ENCODE measurements around the gene IFNAR1.
A peak's percentile ranks its signal among the peaks of the same experiment; 100 is the strongest.
"Not testable (repeated sequence)": the region's sequence is repeated elsewhere in the genome, so short reads cannot be mapped to it uniquely, and the experiment has no call there.

The IFNAR1 gene

DNA sequence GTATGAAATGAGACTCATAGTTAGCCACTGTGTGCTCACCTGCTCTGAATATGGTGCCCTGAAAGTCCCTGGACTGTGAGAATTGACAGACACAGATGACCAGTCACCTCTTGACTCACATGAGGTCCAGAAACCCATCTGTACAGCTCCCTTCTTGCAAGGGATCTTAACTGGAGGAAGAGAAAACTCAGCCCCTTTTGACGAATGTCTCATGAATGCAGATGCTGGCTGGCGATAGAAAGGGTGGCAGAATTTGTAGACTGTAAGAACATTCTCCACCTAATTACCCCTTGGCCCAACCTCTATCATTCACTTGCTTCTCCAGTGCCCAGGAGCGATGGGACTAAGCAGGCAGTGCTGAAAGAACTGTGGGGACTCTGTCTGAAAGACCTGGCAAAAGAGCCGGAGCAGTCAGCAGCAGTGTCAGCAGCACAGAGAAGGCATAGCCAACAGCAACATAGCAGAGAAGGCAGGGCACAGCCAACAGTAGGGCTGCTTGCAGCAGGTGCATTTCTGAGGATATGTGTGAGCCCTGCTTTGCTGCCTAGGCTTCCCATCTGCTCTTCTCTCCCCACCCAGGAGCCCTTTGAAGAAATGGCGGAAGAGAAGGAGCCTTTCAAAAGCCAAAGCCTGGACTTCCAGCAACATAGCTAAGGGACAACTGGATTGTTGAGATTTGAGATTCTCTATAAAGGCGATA, 52.6 kb downstream of the IFNAR1 start:
- no peak for DNase-seq (ENCODE audit: low spot score)

DNA sequence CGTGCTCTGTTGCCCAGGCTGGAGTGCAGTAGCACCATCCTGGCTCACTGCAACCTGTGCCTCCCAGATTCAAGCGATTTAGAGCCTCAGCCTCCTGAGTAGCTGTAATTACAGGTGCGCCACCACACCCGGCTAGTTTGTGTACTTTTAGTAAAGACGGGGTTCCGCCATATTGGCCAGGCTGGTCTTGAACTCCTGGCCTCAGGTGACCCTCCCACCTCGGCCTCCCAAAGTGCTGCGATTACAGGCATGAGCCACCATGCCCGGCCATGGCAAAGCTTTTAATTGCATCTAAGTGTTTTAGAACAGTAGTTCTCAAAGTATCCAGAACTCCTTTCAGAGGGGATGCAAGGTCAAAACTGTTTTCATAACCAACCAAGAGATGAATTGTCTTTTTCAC, 53.3 kb downstream of the IFNAR1 start:
- no peak for DNase-seq (ENCODE audit: low spot score)

DNA sequence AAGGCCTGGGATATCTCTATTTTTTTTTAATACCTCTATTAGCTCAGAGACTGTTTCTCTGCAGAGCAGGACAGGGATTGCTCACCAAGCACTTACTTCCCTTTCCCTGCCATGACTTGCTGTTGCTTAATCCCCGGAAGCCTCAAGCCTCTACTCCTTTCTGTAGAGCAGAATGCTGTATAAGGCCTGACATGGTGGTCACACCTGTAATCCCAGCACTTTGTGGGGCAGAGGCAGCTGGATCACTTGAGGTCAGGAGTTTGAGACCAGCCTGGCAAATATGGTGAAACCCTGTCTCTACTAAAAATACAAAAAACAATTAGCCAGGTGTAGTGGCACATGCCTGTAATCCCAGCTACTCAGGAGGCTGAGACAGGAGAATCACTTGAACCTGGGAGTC, 55.2 kb downstream of the IFNAR1 start:
- DNase-seq (ENCODE audit: low spot score), result peak; percentile 62

GRCh38 chr21:33380483-33380998, 55.8 kb downstream of the IFNAR1 start:
- DNase-seq (ENCODE audit: low spot score), result peak; percentile 93

DNA sequence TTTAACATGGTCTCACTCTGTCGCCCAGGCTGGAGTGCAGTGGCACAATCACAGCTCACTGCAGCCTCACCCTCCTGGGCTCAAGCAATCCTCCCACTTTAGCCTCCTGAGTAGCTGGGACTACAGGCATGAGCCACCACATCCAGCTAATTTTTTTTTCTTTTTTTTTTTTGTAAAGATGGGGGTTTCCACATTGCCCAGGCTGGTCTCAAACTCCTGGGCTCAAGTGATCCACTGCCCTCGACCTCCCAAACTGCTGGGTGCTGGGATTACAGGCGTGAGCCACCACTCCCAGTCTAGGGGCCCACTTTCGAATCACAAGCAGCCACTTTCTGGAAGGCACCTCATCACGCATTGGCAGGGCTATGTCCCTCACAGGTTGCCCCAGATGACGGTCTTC, 56.6 kb downstream of the IFNAR1 start:
- DNase-seq (ENCODE audit: low spot score), result not testable (repeated sequence)

- DNase-seq (ENCODE audit: low spot score), result peak; percentile 55
Measured at GRCh38 chr21:33383056-33383888, 58.5 kb downstream of the IFNAR1 start.

- no peak for DNase-seq (ENCODE audit: low spot score)
Measured at GRCh38 chr21:33384841-33385331, 60.1 kb downstream of the IFNAR1 start.

- DNase-seq (ENCODE audit: low spot score), result no peak
Measured at GRCh38 chr21:33386222-33386784, 61.5 kb downstream of the IFNAR1 start.

DNA sequence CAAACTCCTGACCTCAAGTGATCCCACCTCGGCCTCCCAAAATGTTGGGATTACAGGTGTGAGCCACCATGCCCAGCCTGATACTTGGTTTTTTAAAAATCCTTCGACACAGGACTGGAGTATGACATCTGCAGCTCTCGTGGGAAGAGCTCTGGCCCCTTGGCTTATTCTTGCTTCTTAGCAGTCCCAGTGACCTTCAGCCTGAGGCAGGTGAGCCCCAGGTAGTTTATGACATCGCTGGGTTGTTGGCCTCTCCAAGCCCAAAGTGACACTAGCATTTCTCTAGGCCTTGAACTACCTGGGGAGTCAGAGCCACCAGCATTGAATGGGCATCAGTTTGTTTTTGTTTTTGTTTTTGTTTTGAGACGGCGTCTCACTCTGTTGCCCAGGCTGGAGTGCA, 62.5 kb downstream of the IFNAR1 start:
- no peak for DNase-seq (ENCODE audit: low spot score)

- DNase-seq (ENCODE audit: low spot score), result no peak
Measured at GRCh38 chr21:33388188-33388587, 63.4 kb downstream of the IFNAR1 start.

DNA sequence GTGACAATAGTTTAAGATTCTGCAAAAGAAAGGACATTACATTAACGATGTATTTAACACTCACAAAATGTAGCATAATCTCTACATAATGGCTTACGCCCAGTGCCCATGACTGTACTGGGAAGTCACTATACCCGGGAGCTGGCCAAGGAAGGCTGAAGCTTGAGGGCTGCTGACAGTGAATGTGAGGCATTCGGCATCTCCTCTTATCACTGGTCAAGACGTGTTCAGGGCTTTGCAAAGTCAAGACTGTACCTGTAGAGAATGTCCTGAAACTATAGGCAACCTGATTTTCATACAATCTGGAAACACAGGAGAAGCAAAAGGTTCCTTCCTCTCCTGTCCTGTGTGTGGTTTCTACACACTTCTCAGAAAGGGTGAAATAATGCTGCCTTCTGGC, 65.7 kb downstream of the IFNAR1 start:
- no peak for DNase-seq (ENCODE audit: low spot score)

DNA sequence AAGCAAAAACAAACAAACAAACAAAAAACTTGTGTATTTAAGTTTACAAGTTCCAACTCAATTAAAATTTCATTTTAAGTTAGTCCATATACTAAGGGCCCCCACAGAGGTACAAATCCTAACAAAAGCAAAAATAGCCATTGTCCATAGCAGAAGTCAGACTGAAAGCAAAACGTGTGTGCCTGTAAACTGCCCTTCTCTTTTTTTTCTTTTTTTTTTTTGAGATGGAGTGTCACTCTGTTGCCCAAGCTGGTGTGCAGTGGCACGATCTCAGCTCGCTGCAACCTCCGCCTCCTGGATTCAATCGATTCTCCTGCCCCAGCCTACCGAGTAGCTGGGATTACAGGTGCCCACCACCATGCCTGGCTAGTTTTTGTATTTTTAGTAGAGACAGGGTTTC, 66.9 kb downstream of the IFNAR1 start:
- DNase-seq (ENCODE audit: low spot score), result no peak

DNA sequence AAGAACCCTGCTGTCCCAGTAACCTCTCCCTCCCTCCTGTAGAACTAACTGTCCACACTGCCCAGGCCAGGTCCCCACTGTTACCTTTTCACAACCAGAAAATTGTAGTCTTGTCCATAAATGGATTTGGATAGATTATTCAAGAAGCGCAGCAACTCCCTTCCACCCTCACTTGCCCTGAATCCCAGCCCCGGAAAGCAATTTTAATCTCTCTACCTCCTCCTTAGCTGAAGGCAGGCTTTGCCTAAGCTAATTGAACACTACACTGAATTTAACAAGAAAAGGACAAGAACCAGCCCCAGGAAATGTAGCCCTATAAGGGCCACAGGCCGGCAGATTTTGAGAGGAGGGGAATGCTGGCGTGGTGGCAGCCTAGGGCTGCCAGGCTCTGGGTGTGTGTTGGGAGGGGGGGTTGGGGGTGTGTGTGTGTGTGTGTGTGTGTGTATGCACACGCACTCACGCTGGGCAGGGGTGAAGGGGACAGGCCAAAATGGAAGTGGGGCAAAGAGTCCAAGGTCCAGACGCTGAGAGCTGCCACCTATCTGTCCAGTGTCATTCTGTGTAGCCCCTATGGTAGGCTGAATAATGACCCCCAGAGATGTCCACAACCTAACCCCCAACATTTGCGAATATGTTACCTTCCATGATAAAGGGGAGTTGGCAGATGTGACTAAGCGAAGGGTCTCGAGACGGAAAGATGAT, 67.7 kb downstream of the IFNAR1 start:
- no peak for DNase-seq (ENCODE audit: low spot score)

GRCh38 chr21:33393348-33393747, 68.6 kb downstream of the IFNAR1 start:
- no peak for DNase-seq (ENCODE audit: low spot score)

DNA sequence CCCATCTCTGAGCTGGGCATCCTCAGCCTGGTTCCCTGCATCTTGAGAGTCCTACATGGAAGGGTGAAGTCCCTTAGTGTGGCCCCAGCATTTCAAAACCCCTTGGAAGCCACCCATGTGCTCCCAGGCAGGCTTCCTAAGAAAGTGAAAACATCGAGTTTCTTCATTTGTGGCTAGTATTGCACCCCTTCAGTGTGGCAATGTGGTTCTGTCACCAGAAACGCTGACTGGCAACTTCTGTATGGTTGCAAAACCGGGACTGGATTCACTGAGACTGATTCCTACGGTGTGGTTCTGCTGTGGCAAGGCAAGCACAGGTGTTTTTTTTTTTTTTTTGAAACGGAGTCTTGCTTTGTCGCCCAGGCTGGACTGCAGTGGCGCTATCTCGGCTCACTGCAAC, 69.5 kb downstream of the IFNAR1 start:
- peak; percentile 36 for DNase-seq (ENCODE audit: low spot score)

DNA sequence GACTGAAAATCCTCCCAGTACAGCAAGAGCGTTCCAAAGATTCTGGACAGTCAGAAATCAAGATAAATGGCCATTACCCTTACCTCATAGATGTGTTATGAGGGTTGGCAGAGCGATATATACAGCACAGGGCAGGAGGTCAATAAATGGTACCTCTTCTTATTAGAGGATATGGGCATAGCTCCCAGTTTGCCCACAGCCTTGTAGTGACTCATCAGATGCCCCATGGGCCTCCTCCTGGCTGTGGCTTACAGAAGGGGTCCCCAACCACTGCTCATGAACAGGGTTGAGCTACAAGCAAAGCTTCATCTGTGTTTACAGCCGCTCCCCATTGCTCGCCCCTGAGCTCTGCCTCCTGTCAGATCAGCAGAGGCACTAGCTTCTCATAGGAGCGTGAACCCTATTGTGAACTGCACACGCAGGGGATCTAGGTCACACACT, 71.1 kb downstream of the IFNAR1 start:
- peak; percentile 16 for DNase-seq (ENCODE audit: low spot score)

DNA sequence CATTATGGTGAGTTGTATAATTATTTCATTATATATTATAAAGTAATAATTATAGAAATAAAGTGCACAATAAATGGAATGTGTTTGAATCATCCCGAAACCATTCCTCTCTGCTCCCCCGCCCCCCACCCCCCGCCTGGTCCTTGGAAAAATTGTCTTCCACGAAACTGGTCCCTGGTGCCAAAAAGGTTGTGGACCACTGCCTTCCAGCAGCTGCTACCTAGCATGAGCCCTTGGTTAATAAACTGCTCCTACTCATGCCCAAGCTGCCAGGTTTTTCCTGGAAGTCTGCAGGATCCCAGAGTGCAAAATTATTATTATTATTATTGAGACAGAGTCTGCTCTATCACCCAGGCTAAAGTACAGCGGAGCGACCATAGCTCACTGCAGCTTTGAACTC, 71.7 kb downstream of the IFNAR1 start:
- no peak for DNase-seq (ENCODE audit: low spot score)

- peak; percentile 35 for DNase-seq (ENCODE audit: low spot score)
Measured at GRCh38 chr21:33396951-33397350, 72.2 kb downstream of the IFNAR1 start.

DNA sequence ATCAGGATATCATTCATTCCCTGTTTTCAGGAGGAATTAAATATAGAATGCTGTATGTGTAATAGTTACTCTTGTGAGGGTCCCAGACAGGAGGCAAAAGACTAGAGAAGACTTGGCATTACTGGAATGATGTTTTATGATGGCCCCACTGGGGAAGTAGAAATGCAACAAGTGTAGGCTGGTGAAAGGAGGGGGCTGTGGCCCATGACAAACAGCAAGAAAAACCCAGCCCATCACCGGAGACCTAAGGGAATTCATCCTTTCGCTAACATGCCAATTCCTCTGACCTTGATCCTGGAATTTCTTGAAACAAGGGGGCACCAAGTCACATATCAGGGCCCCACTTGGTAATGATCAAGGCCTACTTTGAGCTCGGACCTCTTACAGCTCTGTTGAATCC, 72.9 kb downstream of the IFNAR1 start:
- no peak for DNase-seq (ENCODE audit: low spot score)

DNA sequence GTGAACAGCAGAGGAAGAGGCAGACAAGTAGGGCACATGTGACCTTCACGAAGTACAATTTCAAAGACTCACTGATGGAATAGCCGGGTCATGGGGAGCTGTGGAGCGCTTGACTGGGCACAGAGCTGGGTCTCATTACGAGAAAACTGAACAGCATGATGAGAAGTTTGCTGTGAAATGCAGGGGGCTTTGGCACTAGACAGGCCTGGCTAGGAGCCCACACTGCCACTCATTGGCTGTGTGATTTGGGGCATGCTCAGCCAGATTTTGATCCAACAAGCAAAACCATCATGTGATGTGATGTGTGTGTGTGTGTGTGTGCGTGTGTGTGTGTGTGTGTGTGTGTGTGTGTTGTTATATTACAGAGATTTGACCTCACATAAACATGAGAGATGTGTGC, 73.6 kb downstream of the IFNAR1 start:
- no peak for DNase-seq (ENCODE audit: low spot score)

GRCh38 chr21:33401630-33401992, 76.8 kb downstream of the IFNAR1 start:
- peak; percentile 37 for DNase-seq (ENCODE audit: low spot score)
